ENCODE results near the gene UBE2D3. TPM values are rescaled to one million over a fixed set of nuclear protein-coding genes. Genes with fewer than 3 reads are reported as not detected.

Gene UBE2D3
- total RNA-seq, 1 donor from 2014 or later, result 316 TPM

DNA sequence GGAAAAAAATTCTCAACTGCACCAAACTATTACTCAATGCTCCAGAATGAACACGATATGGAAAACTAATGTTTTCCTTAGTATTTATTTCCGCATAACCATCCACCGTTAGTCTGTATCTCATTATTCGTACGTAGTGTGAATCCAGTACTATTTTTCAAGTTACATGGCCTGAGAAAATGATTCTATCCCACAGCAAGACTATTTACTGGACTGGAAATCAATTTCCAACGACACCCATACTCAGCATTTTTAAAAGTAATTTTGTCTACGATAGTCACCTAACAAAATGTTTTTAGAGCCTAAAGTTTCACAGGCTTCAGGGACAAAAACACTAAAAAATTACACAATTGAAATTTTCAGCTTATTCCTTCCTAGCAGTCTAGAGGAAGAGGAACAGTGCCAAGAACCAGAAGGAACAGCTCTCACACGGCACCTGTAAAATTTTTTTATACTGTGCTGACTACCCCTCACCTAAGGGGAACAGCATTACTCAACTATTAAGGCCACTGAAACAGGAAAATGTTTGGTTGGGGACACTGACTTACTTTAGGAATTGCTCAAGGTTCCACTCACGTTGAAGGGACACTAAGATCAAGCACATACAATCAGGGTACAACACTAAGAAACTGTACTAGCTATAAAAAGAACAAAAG lies 9.6 kb downstream of the UBE2D3 start:
- H3K4me1 Mint-ChIP-seq (ENCODE audit: low read depth), result peaks cover 38% of the 10 kb centered on the region
- DNase-seq (ENCODE audit: low spot score, unreplicated experiment), result no peak
- TF ChIP-seq, protein P1, sequence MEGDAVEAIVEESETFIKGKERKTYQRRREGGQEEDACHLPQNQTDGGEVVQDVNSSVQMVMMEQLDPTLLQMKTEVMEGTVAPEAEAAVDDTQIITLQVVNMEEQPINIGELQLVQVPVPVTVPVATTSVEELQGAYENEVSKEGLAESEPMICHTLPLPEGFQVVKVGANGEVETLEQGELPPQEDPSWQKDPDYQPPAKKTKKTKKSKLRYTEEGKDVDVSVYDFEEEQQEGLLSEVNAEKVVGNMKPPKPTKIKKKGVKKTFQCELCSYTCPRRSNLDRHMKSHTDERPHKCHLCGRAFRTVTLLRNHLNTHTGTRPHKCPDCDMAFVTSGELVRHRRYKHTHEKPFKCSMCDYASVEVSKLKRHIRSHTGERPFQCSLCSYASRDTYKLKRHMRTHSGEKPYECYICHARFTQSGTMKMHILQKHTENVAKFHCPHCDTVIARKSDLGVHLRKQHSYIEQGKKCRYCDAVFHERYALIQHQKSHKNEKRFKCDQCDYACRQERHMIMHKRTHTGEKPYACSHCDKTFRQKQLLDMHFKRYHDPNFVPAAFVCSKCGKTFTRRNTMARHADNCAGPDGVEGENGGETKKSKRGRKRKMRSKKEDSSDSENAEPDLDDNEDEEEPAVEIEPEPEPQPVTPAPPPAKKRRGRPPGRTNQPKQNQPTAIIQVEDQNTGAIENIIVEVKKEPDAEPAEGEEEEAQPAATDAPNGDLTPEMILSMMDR (IDR thresholded peaks at IDR 0.05; ENCODE audit: unreplicated experiment), result no peak
- peaks cover 3% of the 10 kb centered on the region for H3K9me3 Mint-ChIP-seq (ENCODE audit: low read depth)
- H3K27ac Mint-ChIP-seq, result peak overlapping the region; percentile 84
- H3K27me3 Mint-ChIP-seq, result no peaks in the 10 kb centered on the region
- peaks cover 19% of the 10 kb centered on the region for H3K36me3 Mint-ChIP-seq (ENCODE audit: insufficient read depth)
- no peak overlapping the region for H3K4me3 Mint-ChIP-seq (ENCODE audit: low read depth)

DNA sequence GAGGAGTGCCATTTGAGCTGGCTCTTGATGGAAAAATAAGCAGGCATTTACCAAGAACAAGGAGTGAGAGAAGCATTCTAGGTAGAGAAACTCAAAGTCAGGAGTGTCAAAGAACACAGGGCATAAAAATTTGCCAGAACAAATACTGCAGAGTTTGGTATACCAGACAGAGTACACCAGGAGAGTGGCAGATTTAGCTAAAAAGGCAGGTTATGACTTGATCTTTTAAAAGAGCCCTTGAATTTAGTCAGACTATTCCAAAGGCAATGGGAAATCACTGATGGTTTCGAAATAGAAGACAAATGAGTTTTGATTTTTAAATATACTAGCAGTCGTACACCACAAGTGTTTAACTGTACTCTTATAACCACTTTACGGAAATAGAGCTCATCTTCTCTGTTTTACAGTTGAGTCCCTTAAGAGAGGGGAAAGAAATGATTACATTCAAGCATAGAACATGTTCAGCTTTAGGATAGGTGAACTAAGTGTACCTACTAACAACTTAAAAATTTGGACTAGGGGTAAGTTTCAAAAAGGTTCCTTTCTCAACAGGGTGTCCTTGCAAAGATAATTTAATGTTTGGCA lies 10.2 kb downstream of the UBE2D3 start:
- H3K27ac Mint-ChIP-seq, result peak overlapping the region; percentile 84
- TF ChIP-seq, protein P1 (IDR thresholded peaks at IDR 0.05; ENCODE audit: unreplicated experiment), result no peak
- no peaks in the 10 kb centered on the region for H3K27me3 Mint-ChIP-seq
- H3K36me3 Mint-ChIP-seq (ENCODE audit: insufficient read depth), result peaks cover 17% of the 10 kb centered on the region
- peaks cover 35% of the 10 kb centered on the region for H3K4me1 Mint-ChIP-seq (ENCODE audit: low read depth)
- DNase-seq (ENCODE audit: low spot score, unreplicated experiment), result no peak
- peaks cover 3% of the 10 kb centered on the region for H3K9me3 Mint-ChIP-seq (ENCODE audit: low read depth)
- H3K4me3 Mint-ChIP-seq (ENCODE audit: low read depth), result no peak overlapping the region

DNA sequence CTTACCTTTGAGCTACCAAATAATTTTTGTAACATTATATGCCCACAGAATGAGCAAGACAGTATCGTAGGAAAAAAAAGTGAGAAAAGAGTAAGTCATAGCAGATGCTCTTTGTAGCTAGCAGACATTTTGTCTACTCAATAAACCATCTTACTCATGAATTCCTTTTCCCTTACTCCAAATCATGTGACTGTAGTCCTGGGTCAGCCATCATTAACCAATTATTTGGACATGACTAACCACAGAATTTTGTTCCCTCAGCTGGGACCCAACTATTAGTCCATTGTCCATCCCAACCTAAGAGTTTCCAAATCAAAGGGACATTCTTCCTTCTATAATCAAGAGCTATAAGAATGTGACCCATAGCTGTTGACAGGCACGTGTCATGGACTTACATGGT lies 11.4 kb downstream of the UBE2D3 start:
- H3K36me3 Mint-ChIP-seq (ENCODE audit: insufficient read depth), result peaks cover 21% of the 10 kb centered on the region

DNA sequence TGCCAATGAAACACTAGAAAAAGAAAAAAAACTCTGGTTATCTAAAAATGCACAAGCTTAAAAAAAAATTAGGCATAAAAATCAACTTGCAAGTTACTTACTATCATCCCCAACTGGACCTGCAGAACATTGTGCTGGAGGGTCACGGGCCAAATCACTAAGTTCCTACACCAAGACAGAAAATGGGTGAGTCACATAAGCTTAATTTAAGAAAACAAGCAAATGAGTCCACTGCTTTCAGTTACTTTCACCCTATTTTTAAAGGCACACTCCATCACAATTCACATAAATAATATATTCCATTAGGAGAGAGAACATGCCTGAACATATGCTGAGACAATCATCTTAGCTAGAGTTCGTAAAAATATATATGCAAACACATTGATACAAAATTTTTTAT lies 17.7 kb downstream of the UBE2D3 start:
- H3K4me1 Mint-ChIP-seq (ENCODE audit: low read depth), result peaks cover 15% of the 10 kb centered on the region
- DNase-seq (ENCODE audit: low spot score, unreplicated experiment), result no peak
- H3K4me3 Mint-ChIP-seq (ENCODE audit: low read depth), result no peak overlapping the region
- peaks cover 21% of the 10 kb centered on the region for H3K36me3 Mint-ChIP-seq (ENCODE audit: insufficient read depth)
- H3K27ac Mint-ChIP-seq, result peak overlapping the region; percentile 10
- no peaks in the 10 kb centered on the region for H3K9me3 Mint-ChIP-seq (ENCODE audit: low read depth)
- H3K27me3 Mint-ChIP-seq, result no peaks in the 10 kb centered on the region
- TF ChIP-seq, protein P1 (IDR thresholded peaks at IDR 0.05; ENCODE audit: unreplicated experiment), result no peak

More for the DNA sequence above, 11.4 kb downstream of the UBE2D3 start:
- H3K4me3 Mint-ChIP-seq (ENCODE audit: low read depth), result no peak overlapping the region
- peaks cover 34% of the 10 kb centered on the region for H3K4me1 Mint-ChIP-seq (ENCODE audit: low read depth)
- H3K9me3 Mint-ChIP-seq (ENCODE audit: low read depth), result peaks cover 3% of the 10 kb centered on the region
- peak overlapping the region; percentile 63 for H3K27ac Mint-ChIP-seq
- H3K27me3 Mint-ChIP-seq, result no peaks in the 10 kb centered on the region
- TF ChIP-seq, protein P1 (IDR thresholded peaks at IDR 0.05; ENCODE audit: unreplicated experiment), result no peak
- no peak for DNase-seq (ENCODE audit: low spot score, unreplicated experiment)

DNA sequence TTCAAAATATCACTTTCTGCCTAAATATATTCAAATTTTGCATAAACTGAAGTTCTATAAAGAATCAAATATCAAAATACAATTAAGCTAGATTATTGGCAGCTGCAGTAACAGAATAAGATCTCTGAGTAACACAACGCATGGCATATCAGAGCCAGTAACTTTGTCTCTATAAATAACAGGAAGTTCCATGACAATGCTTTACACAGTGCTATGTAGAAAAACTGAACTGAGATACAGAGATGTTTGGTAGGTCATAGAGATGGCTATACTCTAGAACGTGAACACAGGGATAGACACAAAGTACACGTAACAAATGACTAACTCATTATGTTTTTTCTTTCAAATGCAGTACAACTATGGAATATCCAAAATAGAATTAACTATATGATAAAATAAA lies 18.2 kb downstream of the UBE2D3 start:
- no peak overlapping the region for H3K4me3 Mint-ChIP-seq (ENCODE audit: low read depth)
- H3K9me3 Mint-ChIP-seq (ENCODE audit: low read depth), result no peaks in the 10 kb centered on the region
- peaks cover 15% of the 10 kb centered on the region for H3K4me1 Mint-ChIP-seq (ENCODE audit: low read depth)
- H3K36me3 Mint-ChIP-seq (ENCODE audit: insufficient read depth), result peaks cover 21% of the 10 kb centered on the region
- no peak overlapping the region for H3K27ac Mint-ChIP-seq
- H3K27me3 Mint-ChIP-seq, result no peaks in the 10 kb centered on the region
- TF ChIP-seq, protein P1 (IDR thresholded peaks at IDR 0.05; ENCODE audit: unreplicated experiment), result no peak
- no peak for DNase-seq (ENCODE audit: low spot score, unreplicated experiment)

All from progenitor cell of endocrine pancreas (in vitro differentiated cells).